SK-N-SH treated with all-trans-retinoic acid at 6 μM for 48 hours (cell line): ENCODE results near the gene THRB.

Experiments used
- ATAC-seq: fragments of 200-7000 bp; cut with Tn5 transposase; 3 replicates; pipeline ENCODE4 v1.9.1; 2020; ENCODE audit warnings: mild to moderate bottlenecking, moderate library complexity
- ARNTL ChIP-seq: fragments of 450-650 bp; formaldehyde crosslinking; IDR thresholded peaks from 2 replicates; pipeline ENCODE4 v1.5.0; 2020; ENCODE audit warnings: low read depth, mild to moderate bottlenecking, moderate library complexity, borderline replicate concordance
- CSDC2 ChIP-seq: fragments of 250-450 bp; sonication (Bioruptor Pico); IDR thresholded peaks from 2 replicates; pipeline ENCODE4 v1.5.0; 2020; ENCODE audit warnings: mild to moderate bottlenecking, moderate library complexity
- CSRNP3 ChIP-seq: fragments of 250-450 bp; sonication (Bioruptor Pico); IDR thresholded peaks from 2 replicates; pipeline ENCODE4 v1.5.1; 2021; ENCODE audit warnings: mild to moderate bottlenecking, moderate library complexity
- ESRRG ChIP-seq: fragments of 250-450 bp; sonication (Bioruptor Pico); IDR thresholded peaks from 2 replicates; pipeline ENCODE4 v1.6.1; 2021; ENCODE audit warnings: mild to moderate bottlenecking
- GLIS3 ChIP-seq: fragments of 250-450 bp; sonication (Bioruptor Pico); IDR thresholded peaks from 2 replicates; pipeline ENCODE4 v1.5.0; 2020; ENCODE audit warnings: mild to moderate bottlenecking, moderate library complexity
- ISL1 ChIP-seq: fragments of 250-450 bp; sonication (Bioruptor Pico); IDR thresholded peaks from 2 replicates; pipeline ENCODE4 v2.1.2; 2022; ENCODE audit warnings: mild to moderate bottlenecking, moderate library complexity
- OSR1 ChIP-seq: fragments of 250-450 bp; sonication (Bioruptor Pico); IDR thresholded peaks from 2 replicates; pipeline ENCODE4 v1.8.0; 2022; ENCODE audit warnings: moderate library complexity, mild to moderate bottlenecking, inconsistent platforms
- POU6F1 ChIP-seq: fragments of 250-450 bp; sonication (Bioruptor Pico); IDR thresholded peaks from 2 replicates; pipeline ENCODE4 v1.8.0; 2021; ENCODE audit warnings: low read depth, mild to moderate bottlenecking, moderate library complexity, borderline replicate concordance
- PPARA ChIP-seq: fragments of 250-450 bp; sonication (Bioruptor Pico); IDR thresholded peaks from 2 replicates; pipeline ENCODE4 v1.5.0; 2020; ENCODE audit warnings: mild to moderate bottlenecking, borderline replicate concordance
- RARB ChIP-seq: fragments of 250-450 bp; sonication (Bioruptor Pico); IDR thresholded peaks from 2 replicates; pipeline ENCODE4 v1.8.0; 2021; ENCODE audit warnings: mild to moderate bottlenecking, moderate library complexity
- SNAI2 ChIP-seq: fragments of 250-450 bp; sonication (Bioruptor Pico); IDR thresholded peaks from 2 replicates; pipeline ENCODE4 v1.5.0; 2020; ENCODE audit warnings: mild to moderate bottlenecking, moderate library complexity
- TCF4 ChIP-seq: fragments of 250-450 bp; sonication (Bioruptor Pico); IDR thresholded peaks from 2 replicates; pipeline ENCODE4 v1.8.0; 2021; ENCODE audit warnings: mild to moderate bottlenecking, moderate library complexity, borderline replicate concordance
- TOX ChIP-seq: fragments of 250-450 bp; sonication (Bioruptor Pico); IDR thresholded peaks from 2 replicates; pipeline ENCODE4 v1.8.0; 2021; ENCODE audit warnings: mild to moderate bottlenecking, moderate library complexity, borderline replicate concordance
- TSHZ2 ChIP-seq: fragments of 250-450 bp; sonication (Bioruptor Pico); IDR thresholded peaks from 2 replicates; pipeline ENCODE4 v1.5.0; 2020; ENCODE audit warnings: mild to moderate bottlenecking, moderate library complexity
- ZC3H10 ChIP-seq: fragments of 250-450 bp; sonication (Bioruptor Pico); IDR thresholded peaks from 2 replicates; pipeline ENCODE4 v1.5.1; 2021; ENCODE audit warnings: mild to moderate bottlenecking, moderate library complexity
- ZFP3 ChIP-seq: fragments of 250-450 bp; sonication (Bioruptor Pico); IDR thresholded peaks from 2 replicates; pipeline ENCODE4 v1.5.0; 2020; ENCODE audit warnings: mild to moderate bottlenecking, moderate library complexity
- ZFP30 ChIP-seq: fragments of 450-650 bp; formaldehyde crosslinking; IDR thresholded peaks from 2 replicates; pipeline ENCODE4 v1.5.0; 2022; ENCODE audit warnings: mild to moderate bottlenecking, moderate library complexity
- ZNF565 ChIP-seq: fragments of 450-650 bp; formaldehyde crosslinking; conservative IDR thresholded peaks from 2 replicates; pipeline ENCODE4 v1.5.0; 2020; ENCODE audit warnings: low read depth, mild to moderate bottlenecking, moderate library complexity
- ZNF8 ChIP-seq: fragments of 450-650 bp; formaldehyde crosslinking; IDR thresholded peaks from 2 replicates; pipeline ENCODE4 v1.5.0; 2020; ENCODE audit warnings: mild to moderate bottlenecking, moderate library complexity
- TF ChIP-seq, protein P1 (sequence below): fragments of 250-450 bp; sonication (Bioruptor Pico); IDR thresholded peaks from 2 replicates; pipeline ENCODE4 v1.5.1; 2020; ENCODE audit warnings: low read depth, mild to moderate bottlenecking, moderate library complexity
- TF ChIP-seq, protein P2 (sequence below): fragments of 250-450 bp; sonication (Bioruptor Pico); IDR thresholded peaks from 2 replicates; pipeline ENCODE4 v1.8.0; 2020; ENCODE audit warnings: mild to moderate bottlenecking, moderate library complexity, borderline replicate concordance

The THRB gene

GRCh38 chr3:24367216-24367615 lies 127.4 kb downstream of the THRB start (continued):
- no peak for TF ChIP-seq POU6F1 (CRISPR knock-in tag)

- TF ChIP-seq CSDC2 (CRISPR knock-in tag) (no peak), ZNF8 (CRISPR knock-in tag) (no peak), ARNTL (no peak), PPARA (no peak), ESRRG (no peak), SNAI2 (CRISPR knock-in tag) (no peak), RARB (CRISPR knock-in tag) (no peak), ZFP30 (CRISPR knock-in tag) (no peak), TSHZ2 (CRISPR knock-in tag) (peak; percentile 23; the same call in 1 of the 2 replicates), TCF4 (CRISPR knock-in tag) (no peak), ISL1 (CRISPR knock-in tag) (peak; percentile 30; the same call in 1 of the 2 replicates), ZNF565 (no peak), GLIS3 (CRISPR knock-in tag) (no peak), ZFP3 (CRISPR knock-in tag) (no peak), CSRNP3 (no peak)
- TF ChIP-seq, protein P1, sequence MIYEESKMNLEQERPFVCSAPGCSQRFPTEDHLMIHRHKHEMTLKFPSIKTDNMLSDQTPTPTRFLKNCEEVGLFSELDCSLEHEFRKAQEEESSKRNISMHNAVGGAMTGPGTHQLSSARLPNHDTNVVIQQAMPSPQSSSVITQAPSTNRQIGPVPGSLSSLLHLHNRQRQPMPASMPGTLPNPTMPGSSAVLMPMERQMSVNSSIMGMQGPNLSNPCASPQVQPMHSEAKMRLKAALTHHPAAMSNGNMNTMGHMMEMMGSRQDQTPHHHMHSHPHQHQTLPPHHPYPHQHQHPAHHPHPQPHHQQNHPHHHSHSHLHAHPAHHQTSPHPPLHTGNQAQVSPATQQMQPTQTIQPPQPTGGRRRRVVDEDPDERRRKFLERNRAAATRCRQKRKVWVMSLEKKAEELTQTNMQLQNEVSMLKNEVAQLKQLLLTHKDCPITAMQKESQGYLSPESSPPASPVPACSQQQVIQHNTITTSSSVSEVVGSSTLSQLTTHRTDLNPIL (CRISPR knock-in tag): no peak
- ATAC-seq: peak; percentile 99
These were observed 129.5 kb downstream of the THRB start for GRCh38 chr3:24365168-24365567.

DNA sequence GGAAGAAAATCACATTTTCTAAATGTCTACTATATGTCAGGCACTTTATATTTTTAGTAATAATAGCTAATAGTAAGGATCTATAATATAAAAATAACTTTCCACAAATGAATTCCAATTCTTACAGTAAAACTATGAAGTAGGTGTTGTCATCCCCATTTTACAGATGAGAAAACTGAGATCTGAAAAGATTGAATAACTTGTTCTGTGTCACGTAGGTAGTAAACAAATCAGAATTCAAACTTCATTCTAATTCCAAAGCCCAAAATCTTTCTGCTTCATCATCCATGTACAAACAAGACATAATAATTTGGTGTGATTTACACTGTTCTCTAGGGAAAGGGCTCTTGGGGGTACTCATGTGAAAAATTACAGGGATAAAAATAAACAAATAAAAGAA lies 130.3 kb downstream of the THRB start:
- no peak for ATAC-seq

More for the DNA sequence above, 130.3 kb downstream of the THRB start:
- TF ChIP-seq ZC3H10: no peak
- TF ChIP-seq TOX (CRISPR knock-in tag): no peak
- TF ChIP-seq CSDC2 (CRISPR knock-in tag): no peak
- TF ChIP-seq OSR1 (CRISPR knock-in tag): no peak
- TF ChIP-seq, protein P2, sequence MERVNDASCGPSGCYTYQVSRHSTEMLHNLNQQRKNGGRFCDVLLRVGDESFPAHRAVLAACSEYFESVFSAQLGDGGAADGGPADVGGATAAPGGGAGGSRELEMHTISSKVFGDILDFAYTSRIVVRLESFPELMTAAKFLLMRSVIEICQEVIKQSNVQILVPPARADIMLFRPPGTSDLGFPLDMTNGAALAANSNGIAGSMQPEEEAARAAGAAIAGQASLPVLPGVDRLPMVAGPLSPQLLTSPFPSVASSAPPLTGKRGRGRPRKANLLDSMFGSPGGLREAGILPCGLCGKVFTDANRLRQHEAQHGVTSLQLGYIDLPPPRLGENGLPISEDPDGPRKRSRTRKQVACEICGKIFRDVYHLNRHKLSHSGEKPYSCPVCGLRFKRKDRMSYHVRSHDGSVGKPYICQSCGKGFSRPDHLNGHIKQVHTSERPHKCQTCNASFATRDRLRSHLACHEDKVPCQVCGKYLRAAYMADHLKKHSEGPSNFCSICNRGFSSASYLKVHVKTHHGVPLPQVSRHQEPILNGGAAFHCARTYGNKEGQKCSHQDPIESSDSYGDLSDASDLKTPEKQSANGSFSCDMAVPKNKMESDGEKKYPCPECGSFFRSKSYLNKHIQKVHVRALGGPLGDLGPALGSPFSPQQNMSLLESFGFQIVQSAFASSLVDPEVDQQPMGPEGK (CRISPR knock-in tag): no peak
- TF ChIP-seq ZNF8 (CRISPR knock-in tag): no peak
- no peak for TF ChIP-seq ZNF565
- TF ChIP-seq TSHZ2 (CRISPR knock-in tag): no peak
- TF ChIP-seq ARNTL: no peak
- TF ChIP-seq ISL1 (CRISPR knock-in tag): no peak
- no peak for TF ChIP-seq PPARA
- no peak for TF ChIP-seq CSRNP3
- TF ChIP-seq ESRRG: no peak
- no peak for TF ChIP-seq ZFP30 (CRISPR knock-in tag)
